Measurements from ENCODE around the gene IGF1R. TPM values are rescaled to one million over a fixed set of nuclear protein-coding genes. Genes with fewer than 3 reads are reported as not detected.

Gene IGF1R
- total RNA-seq, 1 experiment from 2014 or later = 16.3 TPM

- no peak overlapping the region for H3K4me3 ChIP-seq (replicated peaks in 1 of 2; ENCODE audit: low read depth in 1 of 2, low read length in 2 of 2)
- no peaks in the 10 kb centered on the region for H3K27me3 ChIP-seq (ENCODE audit: insufficient read depth, low read length)
- H2AFZ ChIP-seq (ENCODE audit: low read depth, low read length, poor library complexity, severe bottlenecking) = no peak overlapping the region
- no peak for TF ChIP-seq SRF (IDR thresholded peaks at IDR 0.05; ENCODE audit: low read depth)
- no peak for TF ChIP-seq EGR1 (IDR thresholded peaks at IDR 0.05; ENCODE audit: low read depth)
- TF ChIP-seq YY1 (IDR thresholded peaks at IDR 0.05; ENCODE audit: extremely low read depth, insufficient replicate concordance, low read depth, low read length) = no peak
- no peak for TF ChIP-seq CEBPB (IDR thresholded peaks at IDR 0.05; ENCODE audit: low read depth)
- TF ChIP-seq CBX3 (IDR thresholded peaks at IDR 0.05; ENCODE audit: low read depth) = no peak
- no peak for TF ChIP-seq JUND (IDR thresholded peaks at IDR 0.05)
- no peak for TF ChIP-seq RAD21 (IDR thresholded peaks at IDR 0.05; ENCODE audit: low read depth)
- no peak for TF ChIP-seq POLR2A (IDR thresholded peaks at IDR 0.05; ENCODE audit: borderline replicate concordance, extremely low read depth, insufficient read depth, insufficient read length)
- TF ChIP-seq REST (IDR thresholded peaks at IDR 0.05; ENCODE audit: low read depth) = no peak
- no peak for TF ChIP-seq CTCF (IDR thresholded peaks at IDR 0.05 in 2 of 3, conservative IDR thresholded peaks at IDR 0.05 in 1 of 3; ENCODE audit: borderline replicate concordance in 1 of 3, insufficient read depth in 1 of 3, low read depth in 2 of 3, low read length in 2 of 3)
- TF ChIP-seq EZH2 (IDR thresholded peaks at IDR 0.05) = no peak
- TF ChIP-seq ZNF274 (IDR thresholded peaks at IDR 0.05; ENCODE audit: low read depth, low read length) = no peak
- no peak for TF ChIP-seq SP1 (IDR thresholded peaks at IDR 0.05; ENCODE audit: low read depth)
- no peak for TF ChIP-seq ELF1 (IDR thresholded peaks at IDR 0.05; ENCODE audit: borderline replicate concordance, low read depth)
- no peak for TF ChIP-seq MAX (IDR thresholded peaks at IDR 0.05)
- TF ChIP-seq POLR2AphosphoS5 (IDR thresholded peaks at IDR 0.05; ENCODE audit: low read depth, low read length) = no peak
- no peak for TF ChIP-seq TCF7L2 (IDR thresholded peaks at IDR 0.05; ENCODE audit: borderline replicate concordance, extremely low read depth, insufficient read depth, insufficient read length)
- TF ChIP-seq, protein P1, sequence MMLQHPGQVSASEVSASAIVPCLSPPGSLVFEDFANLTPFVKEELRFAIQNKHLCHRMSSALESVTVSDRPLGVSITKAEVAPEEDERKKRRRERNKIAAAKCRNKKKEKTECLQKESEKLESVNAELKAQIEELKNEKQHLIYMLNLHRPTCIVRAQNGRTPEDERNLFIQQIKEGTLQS (IDR thresholded peaks at IDR 0.05) = no peak
- TF ChIP-seq FOSL1 (IDR thresholded peaks at IDR 0.05; ENCODE audit: low read depth) = no peak
- TF ChIP-seq EZH2phosphoT487 (IDR thresholded peaks at IDR 0.05; ENCODE audit: borderline replicate concordance) = no peak
- H3K79me2 ChIP-seq (ENCODE audit: insufficient read depth, low read length) = no peaks in the 10 kb centered on the region
- ChIA-PET POLR2A (no interaction called here), RAD21 (ENCODE audit: low non-redundant PET in 1 of 2, low total read pairs in 2 of 2, uncharacterized antibody in 2 of 2, unreplicated experiment in 2 of 2) (no interaction called here), CTCF (no interaction called here)
- no TSS peak for BruUV-seq (replicated peaks)
- H3K9ac ChIP-seq (ENCODE audit: low read length) = no peak overlapping the region
- no peaks in the 10 kb centered on the region for H3K9me3 ChIP-seq (ENCODE audit: control insufficient read depth in 1 of 2, insufficient read depth in 1 of 2, low read depth in 1 of 2, low read length in 2 of 2)
- ATAC-seq = no peak
- H4K20me1 ChIP-seq (ENCODE audit: insufficient read depth) = no peaks in the 10 kb centered on the region
- DNase-seq (ENCODE audit: low read depth, low spot score) = no peak
- H3K4me1 ChIP-seq (ENCODE audit: control insufficient read depth in 1 of 2, insufficient read depth in 2 of 2, low read length in 2 of 2) = no peaks in the 10 kb centered on the region
- intact Hi-C loops (cut with micrococcal nuclease) = no loop called here
- no peaks in the 10 kb centered on the region for H3K36me3 ChIP-seq (ENCODE audit: control insufficient read depth in 1 of 2, insufficient read depth in 2 of 2, low read length in 2 of 2)
- no peaks in the 10 kb centered on the region for H3K9me2 ChIP-seq (ENCODE audit: insufficient read depth)
- no peak overlapping the region for H3K4me2 ChIP-seq (ENCODE audit: low read length)
- H3K27ac ChIP-seq (ENCODE audit: low read depth, low read length) = no peak overlapping the region
Observed at GRCh38 chr15:98942431-98942830, 294.1 kb downstream of the IGF1R start.
